CD4-positive, alpha-beta memory T cell (primary cell): ENCODE results near the gene DNMT3A. TPM values are rescaled to one million over a fixed set of nuclear protein-coding genes. Genes with fewer than 3 reads are reported as not detected.

Experiments
- CTCF ChIA-PET: fragments of 350-600 bp; sonication (Branson Sonifier 250); formaldehyde crosslinking; loops from one replicate; lab custom pipeline; 2021; ENCODE audit warnings: inconsistent platforms; ENCODE audit not compliant: partially characterized antibody; lab: Charles Lee
- POLR2A ChIA-PET: fragments of 350-600 bp; sonication (Branson Sonifier 250); formaldehyde crosslinking; loops from one replicate; lab custom pipeline; 2021; ENCODE audit not compliant: partially characterized antibody; lab: Charles Lee
- DNase-seq, 5 donors: peaks; one replicate each; pipeline versions ENCODE4 v3.0.0 to v3.0.0-alpha.2; 2020 to 2022; ENCODE audit warnings: mixed read lengths in 1 of 5
- H3K27ac ChIP-seq: one replicate; pipeline ENCODE4 v1.7.0; 2013; ENCODE audit warnings: low read depth, low read length
- H3K27me3 ChIP-seq: 2 replicates; pipeline ENCODE4 v1.7.0; 2013; ENCODE audit warnings: mild to moderate bottlenecking, low read length, moderate library complexity; ENCODE audit not compliant: insufficient read depth
- H3K36me3 ChIP-seq: 2 replicates; pipeline ENCODE4 v1.7.0; 2013; ENCODE audit warnings: mild to moderate bottlenecking, low read length, moderate library complexity; ENCODE audit not compliant: insufficient read depth
- H3K4me1 ChIP-seq: 2 replicates; pipeline ENCODE4 v1.7.0; 2013; ENCODE audit warnings: mild to moderate bottlenecking, low read length, moderate library complexity; ENCODE audit not compliant: insufficient read depth
- H3K4me3 ChIP-seq, 2 donors: one replicate each; pipeline ENCODE4 v1.7.0; 2013; ENCODE audit warnings: low read length in 2 of 2, mild to moderate bottlenecking in 1 of 2
- H3K9me3 ChIP-seq, 2 donors: one replicate each; pipeline ENCODE4 v1.7.0; 2013; ENCODE audit warnings: low read length in 2 of 2, control low read depth in 1 of 2; ENCODE audit not compliant: control insufficient read depth in 1 of 2
- H3K27ac Mint-ChIP-seq, 7 donors: one replicate each; pipeline ENCODE4 v1.8.0; 2020 to 2021; ENCODE audit warnings: mixed read lengths in 7 of 7, mild to moderate bottlenecking in 6 of 7, inconsistent platforms in 3 of 7, moderate library complexity in 3 of 7
- H3K27me3 Mint-ChIP-seq, 2 donors: one replicate each; pipeline ENCODE4 v1.8.0; 2020 to 2021; ENCODE audit warnings: mixed read lengths in 2 of 2
- H3K36me3 Mint-ChIP-seq, 2 donors: one replicate each; pipeline ENCODE4 v1.8.0; 2020 to 2021; ENCODE audit warnings: mixed read lengths in 2 of 2, inconsistent platforms in 1 of 2, mild to moderate bottlenecking in 1 of 2
- H3K4me1 Mint-ChIP-seq, 4 donors: one replicate each; pipeline ENCODE4 v1.8.0; 2020 to 2021; ENCODE audit warnings: mixed read lengths in 4 of 4, mild to moderate bottlenecking in 1 of 4
- H3K4me3 Mint-ChIP-seq, 8 donors: one replicate each; pipeline ENCODE4 v1.8.0; 2020 to 2021; ENCODE audit warnings: mixed read lengths in 8 of 8, mild to moderate bottlenecking in 7 of 8, moderate library complexity in 6 of 8, inconsistent platforms in 3 of 8
- H3K9me3 Mint-ChIP-seq, 8 donors: one replicate each; pipeline ENCODE4 v1.8.0; 2020 to 2021; ENCODE audit warnings: mixed read lengths in 8 of 8, mild to moderate bottlenecking in 5 of 8, inconsistent platforms in 3 of 8, moderate library complexity in 1 of 8
- intact Hi-C: fragments of 100-400 bp; cut with micrococcal nuclease; formaldehyde crosslinking; loops from one replicate; pipeline ENCODE4 v1.15.1; 2023
- polyA plus RNA-seq, 2 donors: library from polyadenylated mRNA; unstranded; fragments of 300-500 nt; fragmentation: Illumina TruSeq; gene quantifications; one replicate each; pipeline ENCODE4 v1.2.3, GENCODE V29; 2021
- total RNA-seq, 2 experiments: library from RNA; stranded (reverse); gene quantifications; one replicate each; pipeline ENCODE4 v1.2.3, GENCODE V29; 2021

Gene DNMT3A
- total and polyA plus RNA-seq, 4 experiments from 2014 or later, result 7.5 to 71.6 (median 38.4) TPM

DNA sequence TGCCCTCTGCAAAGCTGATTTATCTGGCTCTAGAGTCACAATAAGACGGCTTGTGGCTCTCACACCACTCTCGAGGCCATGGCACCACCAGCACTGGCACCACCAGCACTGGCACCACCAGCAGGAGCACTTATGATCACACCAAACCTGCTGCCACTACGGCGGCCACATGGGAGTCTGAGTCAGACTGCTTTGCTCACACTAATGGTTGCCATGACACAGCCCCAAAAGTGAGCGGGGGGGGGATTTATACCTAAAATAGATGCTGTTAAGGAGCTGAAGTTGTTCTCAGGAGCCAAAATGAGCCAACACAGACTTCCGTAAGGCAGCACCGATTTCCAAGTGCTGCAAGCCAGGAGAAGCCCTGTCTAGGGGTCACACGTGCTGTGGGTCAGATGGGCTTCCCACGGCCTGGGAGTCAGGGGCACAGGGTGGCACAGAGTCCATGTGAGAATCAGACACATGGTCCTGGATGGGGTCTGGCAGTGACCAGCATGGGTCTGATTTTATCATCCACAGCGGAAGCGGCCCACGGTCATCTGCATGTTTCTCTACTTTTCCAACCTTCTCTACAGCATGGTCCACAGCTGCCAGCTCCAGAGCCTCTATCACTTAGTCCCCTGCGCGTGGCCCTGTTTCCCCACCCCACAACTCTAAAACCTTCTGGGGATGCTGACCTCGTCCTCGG is 16.7 kb downstream of the DNMT3A start:
- ChIA-PET CTCF (interaction anchor here (2.8 to 3.4 kb wide), 3 partner anchors 11 to 47 kb away, joined by 12 to 22 read pairs (median 19); no protein-coding TSS in a partner anchor), POLR2A (interaction anchor here (0.9 to 3.5 kb wide), 5 partner anchors 10 to 48 kb away, joined by 3 to 21 read pairs (median 3); no protein-coding TSS in a partner anchor)
- intact Hi-C loops, result no loop called here
- Mint-ChIP-seq H3K9me3 (peaks cover 0 to 20% (median 15%) of the 10 kb centered on the region in 8 donors), H3K27ac (peak overlapping the region in 2 of 7 donors; percentile 81 to 93), H3K27me3 (no peaks in the 10 kb centered on the region), H3K36me3 (peaks cover 18 to 26% of the 10 kb centered on the region in 2 donors), H3K4me1 (peaks cover 37 to 56% (median 44%) of the 10 kb centered on the region in 4 donors), H3K4me3 (peak overlapping the region in 2 of 8 donors; percentile 9 to 35)
- no peak for DNase-seq
- Histone ChIP-seq H3K4me3 (no peak overlapping the region), H3K36me3 (no peaks in the 10 kb centered on the region), H3K27me3 (no peaks in the 10 kb centered on the region), H3K27ac (no peak overlapping the region), H3K4me1 (peaks cover 33% of the 10 kb centered on the region), H3K9me3 (peaks cover 0 to 8% of the 10 kb centered on the region in 2 donors)

GRCh38 chr2:25324251-25324650 is 17.5 kb downstream of the DNMT3A start:
- peak overlapping the region in 6 of 8 donors; percentile 43 to 91 (median 90) for H3K4me3 Mint-ChIP-seq
- peaks cover 18 to 26% of the 10 kb centered on the region in 2 donors for H3K36me3 Mint-ChIP-seq
- Histone ChIP-seq H3K27ac (peak overlapping the region; percentile 53), H3K9me3 (peaks cover 0 to 8% of the 10 kb centered on the region in 2 donors), H3K27me3 (no peaks in the 10 kb centered on the region), H3K4me1 (peaks cover 33% of the 10 kb centered on the region), H3K36me3 (no peaks in the 10 kb centered on the region), H3K4me3 (no peak overlapping the region)
- H3K4me1 Mint-ChIP-seq, result peaks cover 33 to 51% (median 39%) of the 10 kb centered on the region in 4 donors
- no peaks in the 10 kb centered on the region for H3K27me3 Mint-ChIP-seq
- ChIA-PET CTCF (interaction anchor here (1.1 to 3.4 kb wide), 5 partner anchors 10 to 161 kb away, joined by 3 to 22 read pairs (median 12); no protein-coding TSS in a partner anchor), POLR2A (interaction anchor here (0.9 to 3.5 kb wide), 7 partner anchors 11 to 47 kb away, joined by 3 to 26 read pairs (median 4); no protein-coding TSS in a partner anchor)
- H3K27ac Mint-ChIP-seq, result peak overlapping the region; percentile 31 to 98 (median 93)
- no peak for DNase-seq
- intact Hi-C loops, result no loop called here
- H3K9me3 Mint-ChIP-seq, result peaks cover 0 to 20% (median 15%) of the 10 kb centered on the region in 8 donors

- intact Hi-C loops, result loop anchor here (2.0 kb wide), 1 partner anchor 15 kb away; no protein-coding TSS in a partner anchor
- Histone ChIP-seq H3K4me1 (peaks cover 33% of the 10 kb centered on the region), H3K36me3 (no peaks in the 10 kb centered on the region), H3K4me3 (peak overlapping the region in 1 of 2 donors; percentile 46), H3K27ac (peak overlapping the region; percentile 53), H3K27me3 (no peaks in the 10 kb centered on the region), H3K9me3 (peaks cover 0 to 8% of the 10 kb centered on the region in 2 donors)
- Mint-ChIP-seq H3K27ac (peak overlapping the region; percentile 81 to 98 (median 94)), H3K9me3 (peaks cover 0 to 20% (median 15%) of the 10 kb centered on the region in 8 donors), H3K27me3 (no peaks in the 10 kb centered on the region), H3K4me1 (peaks cover 33 to 51% (median 39%) of the 10 kb centered on the region in 4 donors), H3K36me3 (peaks cover 18 to 26% of the 10 kb centered on the region in 2 donors), H3K4me3 (peak overlapping the region; percentile 85 to 91 (median 88))
- POLR2A ChIA-PET, result interaction anchor here (0.7 to 3.5 kb wide), 12 partner anchors 10 to 95 kb away, joined by 3 to 26 read pairs (median 6); no protein-coding TSS in a partner anchor
- no peak for DNase-seq
- CTCF ChIA-PET, result interaction anchor here (0.8 to 3.4 kb wide), 10 partner anchors 9 to 161 kb away, joined by 3 to 22 read pairs (median 4); no protein-coding TSS in a partner anchor
Observed at GRCh38 chr2:25323610-25324189, 18.0 kb downstream of the DNMT3A start.

DNA sequence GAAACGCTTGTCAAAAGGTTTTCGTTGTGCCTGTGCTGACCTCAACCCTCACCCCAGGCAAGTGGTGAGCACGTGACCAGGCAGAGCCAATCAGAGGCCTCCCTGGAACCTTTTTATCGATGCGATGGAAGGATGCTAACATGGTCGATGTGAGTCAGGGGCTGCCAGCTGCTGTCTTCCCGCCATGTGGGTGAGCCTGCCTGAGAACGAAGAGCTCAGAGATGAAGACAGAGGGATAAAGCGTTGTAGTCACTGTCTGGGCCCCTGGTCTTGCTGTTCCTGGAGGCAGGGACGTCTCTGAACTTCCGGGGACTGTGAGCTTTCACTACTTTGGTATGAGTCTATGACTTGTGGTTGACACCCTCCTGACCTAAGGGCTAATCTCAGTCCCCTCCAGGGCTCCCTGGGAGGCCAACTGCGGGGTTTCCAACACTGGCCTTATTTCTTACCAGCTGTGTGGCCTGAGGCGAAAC is 18.6 kb downstream of the DNMT3A start:
- H3K36me3 Mint-ChIP-seq, result peaks cover 18 to 26% of the 10 kb centered on the region in 2 donors
- CTCF ChIA-PET, result interaction anchor here (0.8 to 3.4 kb wide), 10 partner anchors 9 to 160 kb away, joined by 3 to 22 read pairs (median 4); no protein-coding TSS in a partner anchor
- intact Hi-C loops, result loop anchor here (2.0 kb wide), 1 partner anchor 16 kb away; no protein-coding TSS in a partner anchor
- no peaks in the 10 kb centered on the region for H3K27me3 ChIP-seq
- H3K27ac ChIP-seq, result peak overlapping the region; percentile 53
- peak overlapping the region; percentile 85 to 91 (median 88) for H3K4me3 Mint-ChIP-seq
- POLR2A ChIA-PET, result interaction anchor here (0.7 to 3.5 kb wide), 10 partner anchors 10 to 95 kb away, joined by 4 to 26 read pairs (median 6); no protein-coding TSS in a partner anchor
- no peaks in the 10 kb centered on the region for H3K36me3 ChIP-seq
- no peaks in the 10 kb centered on the region for H3K27me3 Mint-ChIP-seq
- peaks cover 0 to 8% of the 10 kb centered on the region in 2 donors for H3K9me3 ChIP-seq
- peaks cover 33% of the 10 kb centered on the region for H3K4me1 ChIP-seq
- H3K27ac Mint-ChIP-seq, result peak overlapping the region; percentile 81 to 98 (median 94)
- DNase-seq, result peak; percentile 51 to 79 (median 64)
- peaks cover 0 to 20% (median 15%) of the 10 kb centered on the region in 8 donors for H3K9me3 Mint-ChIP-seq
- peak overlapping the region in 1 of 2 donors; percentile 46 for H3K4me3 ChIP-seq
- H3K4me1 Mint-ChIP-seq, result peaks cover 33 to 51% (median 39%) of the 10 kb centered on the region in 4 donors

DNA sequence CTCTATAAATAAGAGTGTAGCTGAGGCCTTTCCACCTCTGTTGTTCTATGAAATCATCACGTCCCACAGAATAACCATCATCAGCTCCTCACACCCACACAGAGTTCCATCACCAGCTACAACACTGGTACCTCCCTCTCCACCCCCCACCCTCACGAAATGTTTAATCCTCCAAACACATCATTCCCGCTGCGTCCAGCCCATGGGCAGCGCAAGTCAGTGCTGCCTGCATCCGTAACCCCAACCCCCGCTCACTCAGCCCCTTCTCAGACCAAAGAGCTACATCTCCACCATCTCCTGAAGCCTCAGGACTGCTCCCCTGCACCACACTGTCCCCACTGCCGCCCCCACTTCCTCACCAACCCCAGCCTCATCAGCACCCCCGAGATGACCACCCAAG is 19.4 kb downstream of the DNMT3A start:
- Mint-ChIP-seq H3K9me3 (peaks cover 0 to 14% (median 12%) of the 10 kb centered on the region in 8 donors), H3K27me3 (no peaks in the 10 kb centered on the region), H3K27ac (peak overlapping the region; percentile 81 to 98 (median 93)), H3K4me3 (peak overlapping the region; percentile 85 to 91 (median 88)), H3K36me3 (peaks cover 12 to 21% of the 10 kb centered on the region in 2 donors), H3K4me1 (peaks cover 36 to 59% (median 39%) of the 10 kb centered on the region in 4 donors)
- peaks cover 33% of the 10 kb centered on the region for H3K4me1 ChIP-seq
- POLR2A ChIA-PET, result interaction anchor here (1.3 to 3.5 kb wide), 6 partner anchors 9 to 49 kb away, joined by 4 to 26 read pairs (median 10); no protein-coding TSS in a partner anchor
- intact Hi-C loops, result loop anchor here (2.0 kb wide), 1 partner anchor 16 kb away; no protein-coding TSS in a partner anchor
- no peak for DNase-seq
- H3K9me3 ChIP-seq, result peaks cover 0 to 8% of the 10 kb centered on the region in 2 donors
- no peaks in the 10 kb centered on the region for H3K36me3 ChIP-seq
- H3K4me3 ChIP-seq, result no peak overlapping the region
- H3K27me3 ChIP-seq, result no peaks in the 10 kb centered on the region
- CTCF ChIA-PET, result interaction anchor here (0.6 to 3.4 kb wide), 8 partner anchors 8 to 127 kb away, joined by 3 to 22 read pairs (median 8); no protein-coding TSS in a partner anchor
- H3K27ac ChIP-seq, result peak overlapping the region; percentile 53

DNA sequence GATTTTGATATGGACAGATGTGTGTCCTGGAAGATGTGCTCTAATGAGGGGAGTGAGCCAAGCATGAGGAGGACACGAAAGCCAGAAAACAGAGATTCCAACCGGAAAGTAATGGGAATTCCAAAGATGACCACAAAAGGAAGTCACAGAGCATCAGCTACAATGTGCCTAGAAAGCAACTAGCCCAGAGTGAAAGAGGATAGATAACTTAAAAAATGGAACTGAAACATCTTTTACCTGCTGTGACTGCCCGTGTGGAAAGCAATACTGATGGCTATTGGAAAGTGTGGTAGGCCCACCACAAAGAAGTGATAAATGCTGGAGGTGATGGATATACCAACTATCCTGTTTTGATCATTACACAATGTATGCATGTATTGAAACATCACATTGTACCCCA is 21.6 kb downstream of the DNMT3A start:
- peaks cover 54% of the 10 kb centered on the region for H3K4me1 ChIP-seq
- H3K4me3 ChIP-seq, result no peak overlapping the region
- ChIA-PET CTCF (interaction anchor here (1.0 kb wide), 1 partner anchor 11 kb away, joined by 4 read pairs; no protein-coding TSS in a partner anchor), POLR2A (no interaction called here)
- Mint-ChIP-seq H3K27ac (peak overlapping the region in 3 of 7 donors; percentile 5 to 83 (median 74)), H3K4me3 (no peak overlapping the region), H3K27me3 (no peaks in the 10 kb centered on the region), H3K36me3 (peaks cover 3 to 6% of the 10 kb centered on the region in 2 donors), H3K9me3 (no peaks in the 10 kb centered on the region), H3K4me1 (peaks cover 47 to 81% (median 55%) of the 10 kb centered on the region in 4 donors)
- no peak for DNase-seq
- H3K9me3 ChIP-seq, result no peaks in the 10 kb centered on the region
- H3K27ac ChIP-seq, result no peak overlapping the region
- no peaks in the 10 kb centered on the region for H3K27me3 ChIP-seq
- no peaks in the 10 kb centered on the region for H3K36me3 ChIP-seq
- intact Hi-C loops, result no loop called here
